ENCODE results near the gene KDELR1. TPM values are rescaled to one million over a fixed set of nuclear protein-coding genes. Genes with fewer than 3 reads are reported as not detected.
"Not testable (repeated sequence)": the region's sequence is repeated elsewhere in the genome, so short reads cannot be mapped to it uniquely, and the experiment has no call there.

Gene KDELR1
- total RNA-seq, 1 donor from 2014 or later: 113 TPM

GRCh38 chr19:48372904-48373303, 18.4 kb downstream of the KDELR1 start:
- no peak for DNase-seq (ENCODE audit: low spot score)

- DNase-seq (ENCODE audit: low spot score): not testable (repeated sequence)
These were observed 19.6 kb downstream of the KDELR1 start for GRCh38 chr19:48371771-48372170.

- no peak for DNase-seq (ENCODE audit: low spot score)
These were observed 20.0 kb downstream of the KDELR1 start for GRCh38 chr19:48371367-48371766.

GRCh38 chr19:48370955-48371354, 20.4 kb downstream of the KDELR1 start:
- DNase-seq (ENCODE audit: low spot score): no peak

- DNase-seq (ENCODE audit: low spot score): no peak
These were observed 22.4 kb downstream of the KDELR1 start for GRCh38 chr19:48368936-48369335.

- DNase-seq (ENCODE audit: low spot score): no peak
These were observed 23.5 kb downstream of the KDELR1 start for GRCh38 chr19:48367855-48368254.

- no peak for DNase-seq (ENCODE audit: low spot score)
These were observed 25.7 kb downstream of the KDELR1 start for GRCh38 chr19:48365602-48366001.

- DNase-seq (ENCODE audit: low spot score): no peak
These were observed 26.6 kb downstream of the KDELR1 start for GRCh38 chr19:48364598-48365348.

GRCh38 chr19:48363810-48364597, 27.3 kb downstream of the KDELR1 start, which contains the start of the genes SYNGR4 and TMEM143:
Gene SYNGR4 (plus strand): TSS chr19:48364367. CDS start chr19:48365843, 1,476 bp downstream.
Gene TMEM143 (minus strand): TSS chr19:48363940. CDS start chr19:48363920, 20 bp downstream.
- DNase-seq (ENCODE audit: low spot score): peak; percentile 100

GRCh38 chr19:48363500-48363809, 27.9 kb downstream of the KDELR1 start:
- DNase-seq (ENCODE audit: low spot score): no peak

GRCh38 chr19:48362716-48363499, 28.4 kb downstream of the KDELR1 start:
- DNase-seq (ENCODE audit: low spot score): peak; percentile 97

- DNase-seq (ENCODE audit: low spot score): no peak
These were observed 29.4 kb downstream of the KDELR1 start for GRCh38 chr19:48361912-48362311.

GRCh38 chr19:48359123-48359522, 32.2 kb downstream of the KDELR1 start:
- no peak for DNase-seq (ENCODE audit: low spot score)

- no peak for DNase-seq (ENCODE audit: low spot score)
These were observed 35.9 kb downstream of the KDELR1 start for GRCh38 chr19:48355365-48355954.

GRCh38 chr19:48354332-48354992, 36.9 kb downstream of the KDELR1 start:
- no peak for DNase-seq (ENCODE audit: low spot score)

- no peak for DNase-seq (ENCODE audit: low spot score)
These were observed 37.7 kb downstream of the KDELR1 start for GRCh38 chr19:48353677-48354076.

- DNase-seq (ENCODE audit: low spot score): no peak
These were observed 40.0 kb downstream of the KDELR1 start for GRCh38 chr19:48351341-48351752.

- DNase-seq (ENCODE audit: low spot score): no peak
These were observed 40.5 kb downstream of the KDELR1 start for GRCh38 chr19:48350856-48351255.

- no peak for DNase-seq (ENCODE audit: low spot score)
These were observed 42.6 kb downstream of the KDELR1 start for GRCh38 chr19:48348737-48349136.

- DNase-seq (ENCODE audit: low spot score): no peak
These were observed 43.3 kb downstream of the KDELR1 start for GRCh38 chr19:48348045-48348444.

- DNase-seq (ENCODE audit: low spot score): no peak
These were observed 45.2 kb downstream of the KDELR1 start for GRCh38 chr19:48346191-48346590.

Measured in mesenteric fat pad (tissue), 1 donor.